Tongue (tissue), 2 donors: ENCODE data around the gene OSBPL1A. TPM values are rescaled to one million over a fixed set of nuclear protein-coding genes. Genes with fewer than 3 reads are reported as not detected.
"Not testable (repeated sequence)": the region's sequence is repeated elsewhere in the genome, so short reads cannot be mapped to it uniquely, and the experiment has no call there.

ENCODE experiments used
- DNase-seq: peaks from one replicate; pipeline ENCODE4 v3.0.0-alpha.2; 2015
- total RNA-seq: library from RNA; depleted of rRNA; stranded (reverse); fragments of >200 nt; gene quantifications from one replicate; pipeline ENCODE4 v1.2.3, GENCODE V29; 2014

The OSBPL1A gene
- total RNA-seq, 1 donor from 2014 or later: 85.8 TPM

GRCh38 chr18:24397131-24397693, 412 bp downstream of the OSBPL1A start:
- peak; percentile 83 for DNase-seq

- no peak for DNase-seq
Observed at GRCh38 chr18:24396082-24396633, 1.5 kb downstream of the OSBPL1A start.

DNA sequence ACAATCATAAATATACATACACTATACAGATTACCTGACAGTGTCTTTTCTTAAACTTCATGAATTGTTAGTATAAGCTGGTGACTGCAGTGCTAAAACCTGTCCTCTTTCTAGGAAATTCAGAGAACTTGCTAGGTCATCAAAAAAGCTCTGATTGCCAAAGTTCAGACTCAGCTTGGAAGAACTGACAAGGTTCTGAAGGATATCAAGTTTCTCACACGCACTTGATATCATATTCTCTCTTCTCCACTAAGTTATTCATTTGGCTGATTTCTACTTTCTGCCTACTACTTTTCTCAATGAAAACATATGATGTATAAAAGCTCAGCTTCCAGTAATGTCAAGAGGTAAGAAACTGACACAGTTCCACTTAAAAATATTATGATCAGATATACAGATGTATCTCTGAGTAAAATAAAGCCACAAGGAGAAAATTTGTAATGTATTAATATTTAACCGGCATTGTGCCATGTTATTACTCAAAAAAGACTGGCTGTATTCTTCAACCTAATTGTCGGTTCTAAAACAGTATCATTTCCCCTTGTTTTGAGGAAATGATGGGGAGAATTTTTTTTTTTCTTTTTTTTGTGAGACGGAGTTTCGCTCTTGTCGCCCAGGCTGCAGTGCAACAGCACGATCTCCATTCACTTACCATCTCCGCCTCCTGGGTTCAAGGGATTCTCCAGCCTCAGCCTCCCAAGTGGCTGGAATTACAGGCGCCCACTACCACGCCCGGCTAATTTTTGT, 2.4 kb downstream of the OSBPL1A start:
- no peak for DNase-seq

DNA sequence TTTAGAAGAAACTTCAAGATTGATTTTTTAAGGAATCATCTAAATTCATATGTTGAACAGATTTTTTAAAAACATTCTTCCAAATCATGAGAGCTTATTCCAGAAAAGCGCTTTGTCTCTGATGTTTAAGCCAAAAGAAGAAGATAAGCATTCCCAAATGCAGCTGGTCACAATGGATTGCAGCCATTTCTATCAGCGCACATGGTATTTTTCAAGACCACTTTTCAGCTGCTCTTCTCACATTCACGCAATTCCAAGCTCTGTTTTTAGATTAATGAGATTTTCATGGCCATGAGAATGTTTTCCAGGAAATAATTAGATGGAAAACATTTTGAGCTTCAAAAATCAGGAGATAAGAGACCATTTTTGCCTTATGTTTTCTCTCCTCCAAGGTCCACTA, 8.7 kb downstream of the OSBPL1A start:
- peak; percentile 87 for DNase-seq

DNA sequence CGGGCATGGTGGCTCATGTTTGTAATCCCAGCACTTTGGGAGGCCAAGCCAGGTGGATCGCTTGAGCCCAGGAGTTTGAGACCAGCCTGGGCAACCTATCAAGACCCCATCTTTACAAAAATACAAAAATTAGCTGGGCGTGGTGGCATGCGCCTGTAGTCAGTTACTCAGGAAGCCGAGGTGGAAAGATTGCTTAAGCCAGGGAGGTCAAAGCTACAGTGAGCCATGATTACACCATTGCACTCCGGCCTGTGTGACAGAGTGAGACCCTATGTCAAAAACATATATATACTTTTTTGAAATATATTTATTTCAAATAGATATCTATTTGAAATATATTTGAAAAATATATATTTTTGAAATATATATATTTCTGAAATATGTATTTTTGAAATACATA, 10.9 kb downstream of the OSBPL1A start:
- DNase-seq: no peak

DNA sequence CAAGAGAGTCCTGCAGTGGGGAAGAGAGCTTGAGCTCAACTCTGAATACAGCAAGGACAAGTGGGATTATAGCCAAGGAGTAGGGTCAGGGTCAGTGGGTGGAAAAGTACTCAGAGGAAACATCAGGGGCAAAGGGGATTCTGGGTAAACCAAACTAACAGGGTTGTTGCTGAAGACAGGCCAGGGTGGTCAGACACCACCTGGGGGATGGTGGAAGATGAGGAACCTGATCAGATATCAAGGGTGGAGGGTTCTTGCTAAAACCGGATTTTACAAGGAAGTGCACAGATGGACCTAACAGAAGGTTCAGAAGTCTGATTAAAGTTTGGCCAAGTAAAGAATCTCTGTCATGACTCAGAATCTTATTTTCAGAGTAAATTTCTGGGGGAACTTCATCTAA, 16.5 kb downstream of the OSBPL1A start:
- no peak for DNase-seq

DNA sequence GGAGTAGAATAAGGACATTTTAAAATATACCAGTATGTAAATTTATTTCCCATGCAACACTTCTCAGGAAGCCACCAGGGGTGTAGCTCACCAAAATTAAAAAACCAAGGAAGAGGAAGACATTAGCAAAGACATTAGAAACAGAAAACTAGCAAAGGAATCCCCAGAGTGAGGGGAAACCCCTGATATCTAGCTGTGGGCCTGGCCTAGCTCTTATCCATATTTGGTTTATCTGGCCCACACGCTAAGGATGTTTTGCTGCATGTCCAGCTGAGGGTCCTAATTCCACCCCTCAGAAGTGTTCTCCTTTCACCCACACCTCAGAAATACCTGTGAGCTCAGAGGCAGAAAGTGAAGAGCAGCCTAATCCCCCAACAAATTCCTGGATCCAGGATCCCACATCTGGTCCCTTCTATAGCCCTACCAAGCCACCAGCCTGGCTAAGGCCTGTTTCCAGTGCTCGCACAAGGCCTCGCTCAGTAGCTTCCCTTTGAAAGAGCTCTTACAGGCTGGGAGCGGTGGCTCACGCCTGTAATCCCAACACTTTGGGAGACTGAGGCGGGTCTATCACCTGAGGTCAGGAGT, 17.4 kb downstream of the OSBPL1A start:
- no peak for DNase-seq

- no peak for DNase-seq
Observed at GRCh38 chr18:24378598-24378997, 19.0 kb downstream of the OSBPL1A start.

GRCh38 chr18:24376531-24376930, 21.1 kb downstream of the OSBPL1A start:
- not testable (repeated sequence) for DNase-seq

- DNase-seq: no peak
Observed at GRCh38 chr18:24373328-24373727, 24.3 kb downstream of the OSBPL1A start.

- DNase-seq: no peak
Observed at GRCh38 chr18:24372279-24372872, 25.2 kb downstream of the OSBPL1A start.

DNA sequence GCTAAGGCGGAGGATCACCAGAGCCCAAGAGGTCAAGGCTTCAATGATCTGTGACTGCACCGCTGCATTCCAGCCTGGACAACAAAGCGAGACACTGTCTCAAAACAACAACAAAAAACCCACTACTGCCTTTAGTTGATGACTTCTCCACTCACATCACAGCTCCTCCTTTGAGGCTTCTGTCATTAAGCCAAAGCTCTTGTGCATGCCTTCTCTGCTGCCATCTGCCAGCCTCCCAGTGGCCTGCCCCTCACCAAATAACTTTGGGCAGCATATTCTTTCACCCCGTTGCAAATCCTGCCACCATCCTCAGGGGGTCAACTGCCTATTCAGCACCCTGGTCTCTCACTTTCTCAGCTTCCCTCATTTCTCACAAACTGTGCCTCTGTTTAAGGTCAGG, 27.5 kb downstream of the OSBPL1A start:
- no peak for DNase-seq

- no peak for DNase-seq
Observed at GRCh38 chr18:24369426-24369825, 28.2 kb downstream of the OSBPL1A start.

- DNase-seq: no peak
Observed at GRCh38 chr18:24368749-24369148, 28.9 kb downstream of the OSBPL1A start.

DNA sequence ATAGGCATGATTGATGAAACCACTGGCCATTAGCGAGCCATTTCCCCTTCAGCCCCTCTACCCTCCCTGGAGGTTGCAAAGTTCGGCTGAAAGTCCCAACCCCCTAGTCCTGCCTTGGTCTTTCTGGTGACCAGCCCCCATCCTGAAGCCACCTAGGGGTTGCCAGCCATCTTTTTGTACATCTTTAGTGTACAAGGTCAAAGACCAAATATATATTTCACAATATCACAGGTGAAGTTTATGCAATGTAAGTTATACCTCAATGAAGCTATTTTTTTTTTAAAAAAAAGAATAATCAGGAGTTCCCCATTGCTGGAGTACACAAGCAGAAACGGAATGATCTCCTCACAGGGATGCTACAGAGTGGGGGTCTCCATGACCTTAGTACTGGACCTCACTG, 31.3 kb downstream of the OSBPL1A start:
- DNase-seq: no peak

DNA sequence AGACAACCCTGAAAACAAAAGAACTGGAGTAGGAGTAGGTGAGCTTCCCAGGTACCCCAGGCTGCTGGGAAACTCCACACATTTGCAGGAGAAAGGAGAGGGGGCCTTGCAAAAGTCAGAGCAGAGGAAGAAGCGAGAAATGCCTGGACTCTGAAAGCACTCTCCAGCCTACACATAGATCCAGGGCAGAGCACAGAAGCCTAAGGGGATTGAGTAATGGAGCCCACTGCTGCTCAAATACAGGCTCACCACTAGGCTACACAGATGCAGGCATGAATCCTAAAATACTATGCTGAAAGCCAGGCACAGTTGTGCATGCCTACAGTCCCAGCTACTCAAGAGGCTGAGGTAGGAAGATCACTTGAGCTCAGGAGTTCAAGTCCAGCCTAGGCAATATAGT, 33.4 kb downstream of the OSBPL1A start:
- no peak for DNase-seq

- DNase-seq: no peak
Observed at GRCh38 chr18:24362757-24363156, 34.9 kb downstream of the OSBPL1A start.

GRCh38 chr18:24359787-24360530, 37.7 kb downstream of the OSBPL1A start:
- peak; percentile 79 for DNase-seq

- no peak for DNase-seq
Observed at GRCh38 chr18:24354278-24354677, 43.3 kb downstream of the OSBPL1A start.

DNA sequence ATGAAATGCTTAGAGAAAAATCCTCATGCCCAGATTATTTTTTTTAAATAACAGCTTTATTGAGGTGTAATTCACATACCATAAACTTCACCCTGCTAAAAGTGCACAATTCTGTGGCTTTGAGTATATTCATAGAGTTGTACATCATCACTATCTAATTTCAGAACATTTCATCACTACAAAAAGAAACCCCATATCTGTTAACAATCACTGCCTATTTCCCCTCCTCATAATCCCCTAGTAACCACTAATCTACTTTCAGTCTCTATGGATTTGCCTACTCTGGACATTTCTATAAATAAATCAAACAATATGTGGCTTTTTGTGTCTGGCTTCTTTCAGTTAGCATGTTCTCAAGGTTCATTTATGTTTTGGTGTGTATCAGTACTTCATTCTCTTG, 51.4 kb downstream of the OSBPL1A start:
- no peak for DNase-seq

DNA sequence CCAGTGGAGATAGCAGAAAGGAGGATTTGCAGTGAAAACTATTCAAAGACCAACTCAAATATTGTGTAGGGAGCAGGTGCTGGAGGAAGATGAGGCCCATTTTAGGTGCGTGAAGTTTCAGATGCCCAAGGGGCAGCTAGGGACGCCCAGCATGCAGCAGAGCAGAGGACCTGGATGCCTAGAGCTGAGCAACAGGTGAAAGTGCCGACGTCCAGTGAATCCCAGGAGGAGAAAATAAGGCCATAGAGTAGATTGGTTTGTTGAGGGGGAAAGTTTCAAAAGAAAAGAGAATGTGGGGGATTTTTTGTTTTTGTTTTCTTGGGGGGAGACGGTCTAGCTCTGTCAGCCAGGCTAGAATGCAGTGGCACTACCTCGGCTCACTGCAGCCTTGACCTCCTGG, 53.1 kb downstream of the OSBPL1A start:
- DNase-seq: no peak

DNA sequence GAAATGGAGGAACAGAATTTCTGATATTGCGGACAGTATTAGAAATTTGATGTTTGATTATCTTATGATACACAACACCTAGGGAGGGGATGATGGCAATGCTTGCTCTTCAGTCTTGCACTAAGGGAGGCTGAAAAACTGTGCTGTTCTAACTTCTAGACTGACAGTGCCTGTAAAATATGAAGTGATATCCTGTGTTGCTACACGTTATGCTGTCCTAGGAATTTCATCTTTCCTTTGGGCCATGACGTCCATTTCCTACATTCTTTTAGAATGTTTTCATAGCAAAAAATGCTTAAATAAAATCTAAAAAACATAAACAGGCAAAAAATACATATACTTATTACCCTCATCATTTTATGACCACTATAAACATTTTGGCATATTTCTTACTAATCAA, 55.3 kb downstream of the OSBPL1A start:
- DNase-seq: no peak
